ENCODE results near the gene B4GALNT3.

B4GALNT3 gene

GRCh38 chr12:533718-534117, 74.0 kb downstream of the B4GALNT3 start:
- no peak for DNase-seq
- H3K27me3 ChIP-seq (ENCODE audit: control insufficient read depth in 1 of 2, insufficient read depth in 1 of 2, low read length in 2 of 2), result peaks cover 0 to 7% of the 10 kb centered on the region in 2 experiments
- peak overlapping the region in 1 of 2 experiments; percentile 22 for H3K4me3 ChIP-seq (ENCODE audit: insufficient read depth in 1 of 2, low read depth in 1 of 2, low read length in 2 of 2)
- no peak overlapping the region for H3K4me2 ChIP-seq (ENCODE audit: low read length, poor library complexity, severe bottlenecking)
- no peak overlapping the region for H4K8ac ChIP-seq (ENCODE audit: low read length)
- WGBS, result 91% methylated on average over 14 of the region's 14 CpGs
- H2AFZ ChIP-seq (ENCODE audit: low read depth, low read length), result no peak overlapping the region
- no peak overlapping the region for H3K27ac ChIP-seq (ENCODE audit: low read length, poor library complexity, severe bottlenecking)
- H3K23ac ChIP-seq (ENCODE audit: low read length in 2 of 2), result no peak overlapping the region
- H3K36me3 ChIP-seq (ENCODE audit: control insufficient read depth in 1 of 2, insufficient read depth in 2 of 2, low read depth in 1 of 2, low read length in 2 of 2), result no peaks in the 10 kb centered on the region
- peaks cover 8% of the 10 kb centered on the region for H3K9me3 ChIP-seq (ENCODE audit: control insufficient read depth, low read length)
- no peak overlapping the region for H2BK120ac ChIP-seq (ENCODE audit: low read depth, low read length)
- H3K14ac ChIP-seq (ENCODE audit: low read length in 2 of 2), result no peak overlapping the region
- peaks cover 2% of the 10 kb centered on the region for H3K4me1 ChIP-seq (ENCODE audit: control insufficient read depth, insufficient read depth, low read depth, low read length)
- no peak overlapping the region for H4K91ac ChIP-seq (ENCODE audit: low read length)
- H2AK5ac ChIP-seq (ENCODE audit: low read length, severe bottlenecking), result no peak overlapping the region
- no peaks in the 10 kb centered on the region for H3K79me1 ChIP-seq (replicated peaks; ENCODE audit: low read length, poor library complexity, severe bottlenecking)
- peak overlapping the region; percentile 72 for H3K9ac ChIP-seq (ENCODE audit: low read length)
- no peak overlapping the region for H2BK12ac ChIP-seq (ENCODE audit: low read length in 2 of 2)
- no peak overlapping the region for H2BK5ac ChIP-seq (ENCODE audit: low read depth, low read length, poor library complexity, severe bottlenecking)
- H3K4ac ChIP-seq (ENCODE audit: low read depth in 1 of 2, low read length in 2 of 2), result no peak overlapping the region
- no peak overlapping the region for H2BK15ac ChIP-seq (ENCODE audit: low read depth, poor library complexity, severe bottlenecking)
- no peak overlapping the region for H3K18ac ChIP-seq (ENCODE audit: low read depth in 1 of 2, low read length in 2 of 2)

- Histone ChIP-seq H3K18ac (ENCODE audit: low read depth in 1 of 2, low read length in 2 of 2) (no peak overlapping the region), H2BK120ac (ENCODE audit: low read depth, low read length) (no peak overlapping the region), H4K8ac (ENCODE audit: low read length) (no peak overlapping the region), H3K36me3 (ENCODE audit: control insufficient read depth in 1 of 2, insufficient read depth in 2 of 2, low read depth in 1 of 2, low read length in 2 of 2) (no peaks in the 10 kb centered on the region), H2BK15ac (ENCODE audit: low read depth, poor library complexity, severe bottlenecking) (no peak overlapping the region), H3K79me1 (replicated peaks; ENCODE audit: low read length, poor library complexity, severe bottlenecking) (no peaks in the 10 kb centered on the region), H4K91ac (ENCODE audit: low read length) (no peak overlapping the region), H2BK5ac (ENCODE audit: low read depth, low read length, poor library complexity, severe bottlenecking) (no peak overlapping the region), H3K4ac (ENCODE audit: low read depth in 1 of 2, low read length in 2 of 2) (no peak overlapping the region), H3K4me1 (ENCODE audit: control insufficient read depth, insufficient read depth, low read depth, low read length) (peaks cover 3% of the 10 kb centered on the region), H3K9me3 (ENCODE audit: control insufficient read depth, low read length) (peaks cover 8% of the 10 kb centered on the region), H3K27me3 (ENCODE audit: control insufficient read depth in 1 of 2, insufficient read depth in 1 of 2, low read length in 2 of 2) (peaks cover 0 to 7% of the 10 kb centered on the region in 2 experiments), H3K4me3 (ENCODE audit: insufficient read depth in 1 of 2, low read depth in 1 of 2, low read length in 2 of 2) (no peak overlapping the region), H2AFZ (ENCODE audit: low read depth, low read length) (no peak overlapping the region), H2BK12ac (ENCODE audit: low read length in 2 of 2) (no peak overlapping the region), H3K4me2 (ENCODE audit: low read length, poor library complexity, severe bottlenecking) (no peak overlapping the region), H3K14ac (ENCODE audit: low read length in 2 of 2) (no peak overlapping the region), H3K23ac (ENCODE audit: low read length in 2 of 2) (no peak overlapping the region), H3K9ac (ENCODE audit: low read length) (no peak overlapping the region), H3K27ac (ENCODE audit: low read length, poor library complexity, severe bottlenecking) (no peak overlapping the region), H2AK5ac (ENCODE audit: low read length, severe bottlenecking) (no peak overlapping the region)
- 97% methylated on average over 14 of the region's 14 CpGs for WGBS
- DNase-seq, result no peak
Measured at GRCh38 chr12:534216-534615, 74.5 kb downstream of the B4GALNT3 start.

- Histone ChIP-seq H3K4me3 (ENCODE audit: insufficient read depth in 1 of 2, low read depth in 1 of 2, low read length in 2 of 2) (no peak overlapping the region), H3K27me3 (ENCODE audit: control insufficient read depth in 1 of 2, insufficient read depth in 1 of 2, low read length in 2 of 2) (peaks cover 6 to 7% of the 10 kb centered on the region in 2 experiments), H2AFZ (ENCODE audit: low read depth, low read length) (no peak overlapping the region), H2BK15ac (ENCODE audit: low read depth, poor library complexity, severe bottlenecking) (no peak overlapping the region), H3K9me3 (ENCODE audit: control insufficient read depth, low read length) (peaks cover 8% of the 10 kb centered on the region), H2BK120ac (ENCODE audit: low read depth, low read length) (no peak overlapping the region), H3K23ac (ENCODE audit: low read length in 2 of 2) (no peak overlapping the region), H3K14ac (ENCODE audit: low read length in 2 of 2) (no peak overlapping the region), H3K18ac (ENCODE audit: low read depth in 1 of 2, low read length in 2 of 2) (no peak overlapping the region), H4K8ac (ENCODE audit: low read length) (no peak overlapping the region), H3K36me3 (ENCODE audit: control insufficient read depth in 1 of 2, insufficient read depth in 2 of 2, low read depth in 1 of 2, low read length in 2 of 2) (no peaks in the 10 kb centered on the region), H3K4me1 (ENCODE audit: control insufficient read depth, insufficient read depth, low read depth, low read length) (peaks cover 3% of the 10 kb centered on the region), H3K27ac (ENCODE audit: low read length, poor library complexity, severe bottlenecking) (no peak overlapping the region), H3K9ac (ENCODE audit: low read length) (no peak overlapping the region), H3K4ac (ENCODE audit: low read depth in 1 of 2, low read length in 2 of 2) (no peak overlapping the region), H2BK12ac (ENCODE audit: low read length in 2 of 2) (no peak overlapping the region), H4K91ac (ENCODE audit: low read length) (no peak overlapping the region), H2BK5ac (ENCODE audit: low read depth, low read length, poor library complexity, severe bottlenecking) (no peak overlapping the region), H3K79me1 (replicated peaks; ENCODE audit: low read length, poor library complexity, severe bottlenecking) (no peaks in the 10 kb centered on the region), H3K4me2 (ENCODE audit: low read length, poor library complexity, severe bottlenecking) (no peak overlapping the region), H2AK5ac (ENCODE audit: low read length, severe bottlenecking) (no peak overlapping the region)
- DNase-seq, result no peak
- WGBS, result 93% methylated on average over 7 of the region's 7 CpGs
Measured at GRCh38 chr12:535396-535795, 75.7 kb downstream of the B4GALNT3 start.

- DNase-seq, result no peak
- WGBS, result 100% methylated on average over 1 of the region's 3 CpGs
Measured at GRCh38 chr12:536751-537245, 77.1 kb downstream of the B4GALNT3 start.

More at GRCh38 chr12:536751-537245, 77.1 kb downstream of the B4GALNT3 start:
- Histone ChIP-seq H3K4ac (ENCODE audit: low read depth in 1 of 2, low read length in 2 of 2) (no peak overlapping the region), H3K79me1 (replicated peaks; ENCODE audit: low read length, poor library complexity, severe bottlenecking) (no peaks in the 10 kb centered on the region), H3K4me2 (ENCODE audit: low read length, poor library complexity, severe bottlenecking) (no peak overlapping the region), H3K27me3 (ENCODE audit: control insufficient read depth in 1 of 2, insufficient read depth in 1 of 2, low read length in 2 of 2) (peaks cover 6 to 7% of the 10 kb centered on the region in 2 experiments), H4K91ac (ENCODE audit: low read length) (no peak overlapping the region), H3K27ac (ENCODE audit: low read length, poor library complexity, severe bottlenecking) (no peak overlapping the region), H3K9ac (ENCODE audit: low read length) (no peak overlapping the region), H2BK120ac (ENCODE audit: low read depth, low read length) (no peak overlapping the region), H3K36me3 (ENCODE audit: control insufficient read depth in 1 of 2, insufficient read depth in 2 of 2, low read depth in 1 of 2, low read length in 2 of 2) (no peaks in the 10 kb centered on the region), H3K23ac (ENCODE audit: low read length in 2 of 2) (no peak overlapping the region), H3K4me3 (ENCODE audit: insufficient read depth in 1 of 2, low read depth in 1 of 2, low read length in 2 of 2) (no peak overlapping the region), H3K18ac (ENCODE audit: low read depth in 1 of 2, low read length in 2 of 2) (no peak overlapping the region), H2BK12ac (ENCODE audit: low read length in 2 of 2) (no peak overlapping the region), H2BK15ac (ENCODE audit: low read depth, poor library complexity, severe bottlenecking) (no peak overlapping the region), H3K9me3 (ENCODE audit: control insufficient read depth, low read length) (peaks cover 8% of the 10 kb centered on the region), H4K8ac (ENCODE audit: low read length) (no peak overlapping the region), H2AK5ac (ENCODE audit: low read length, severe bottlenecking) (no peak overlapping the region), H2AFZ (ENCODE audit: low read depth, low read length) (no peak overlapping the region), H3K14ac (ENCODE audit: low read length in 2 of 2) (no peak overlapping the region), H2BK5ac (ENCODE audit: low read depth, low read length, poor library complexity, severe bottlenecking) (no peak overlapping the region), H3K4me1 (ENCODE audit: control insufficient read depth, insufficient read depth, low read depth, low read length) (peaks cover 3% of the 10 kb centered on the region)

Data from mesenchymal stem cell (in vitro differentiated cells and primary cell).